ENCODE data around the gene AKAP12.

The AKAP12 gene

GRCh38 chr6:151338651-151339200, 99.0 kb downstream of the AKAP12 start:
- TF ChIP-seq SIN3A (IDR thresholded peaks at IDR 0.05; ENCODE audit: borderline replicate concordance, insufficient read depth, low read length): no peak
- no peak for TF ChIP-seq FOXP2 (optimal IDR thresholded peaks at IDR 0.05; ENCODE audit: borderline replicate concordance, extremely low read depth, extremely low read length, insufficient read depth)
- no peak for TF ChIP-seq TAF1 (IDR thresholded peaks at IDR 0.05; ENCODE audit: borderline replicate concordance, insufficient read depth, low read length)
- no peak for TF ChIP-seq POLR2AphosphoS5 (IDR thresholded peaks at IDR 0.05; ENCODE audit: low read depth, low read length)
- no peak for TF ChIP-seq REST (IDR thresholded peaks at IDR 0.05; ENCODE audit: insufficient read depth in 1 of 2, low read depth in 2 of 2, low read length in 2 of 2)

- TF ChIP-seq FOXP2 (optimal IDR thresholded peaks at IDR 0.05; ENCODE audit: borderline replicate concordance, extremely low read depth, extremely low read length, insufficient read depth) (no peak), TAF1 (IDR thresholded peaks at IDR 0.05; ENCODE audit: borderline replicate concordance, insufficient read depth, low read length) (no peak), POLR2AphosphoS5 (IDR thresholded peaks at IDR 0.05; ENCODE audit: low read depth, low read length) (no peak), SIN3A (IDR thresholded peaks at IDR 0.05; ENCODE audit: borderline replicate concordance, insufficient read depth, low read length) (no peak)
Observed at GRCh38 chr6:151339369-151339768, 99.6 kb downstream of the AKAP12 start.

- TF ChIP-seq POLR2AphosphoS5 (IDR thresholded peaks at IDR 0.05; ENCODE audit: low read depth, low read length) (no peak), REST (IDR thresholded peaks at IDR 0.05; ENCODE audit: insufficient read depth in 1 of 2, low read depth in 2 of 2, low read length in 2 of 2) (no peak), TAF1 (IDR thresholded peaks at IDR 0.05; ENCODE audit: borderline replicate concordance, insufficient read depth, low read length) (no peak), SIN3A (IDR thresholded peaks at IDR 0.05; ENCODE audit: borderline replicate concordance, insufficient read depth, low read length) (no peak), FOXP2 (optimal IDR thresholded peaks at IDR 0.05; ENCODE audit: borderline replicate concordance, extremely low read depth, extremely low read length, insufficient read depth) (no peak)
Observed at GRCh38 chr6:151340219-151340978, 100.6 kb downstream of the AKAP12 start.

GRCh38 chr6:151341476-151342195, 101.9 kb downstream of the AKAP12 start:
- TF ChIP-seq REST (IDR thresholded peaks at IDR 0.05; ENCODE audit: insufficient read depth in 1 of 2, low read depth in 2 of 2, low read length in 2 of 2) (no peak), POLR2AphosphoS5 (IDR thresholded peaks at IDR 0.05; ENCODE audit: low read depth, low read length) (no peak), TAF1 (IDR thresholded peaks at IDR 0.05; ENCODE audit: borderline replicate concordance, insufficient read depth, low read length) (no peak), SIN3A (IDR thresholded peaks at IDR 0.05; ENCODE audit: borderline replicate concordance, insufficient read depth, low read length) (no peak), FOXP2 (optimal IDR thresholded peaks at IDR 0.05; ENCODE audit: borderline replicate concordance, extremely low read depth, extremely low read length, insufficient read depth) (no peak)

GRCh38 chr6:151349651-151350270, 110.0 kb downstream of the AKAP12 start:
- TF ChIP-seq FOXP2 (optimal IDR thresholded peaks at IDR 0.05; ENCODE audit: borderline replicate concordance, extremely low read depth, extremely low read length, insufficient read depth) (no peak), REST (IDR thresholded peaks at IDR 0.05; ENCODE audit: insufficient read depth in 1 of 2, low read depth in 2 of 2, low read length in 2 of 2) (peak in 1 of 2 experiments; percentile 70; a peak in 1 of 4 replicates), TAF1 (IDR thresholded peaks at IDR 0.05; ENCODE audit: borderline replicate concordance, insufficient read depth, low read length) (no peak), POLR2AphosphoS5 (IDR thresholded peaks at IDR 0.05; ENCODE audit: low read depth, low read length) (no peak)

All from PFSK-1 (cell line).